ENCODE data around the gene SYTL1. TPM values are rescaled to one million over a fixed set of nuclear protein-coding genes. Genes with fewer than 3 reads are reported as not detected.

The SYTL1 gene
- total RNA-seq, 1 experiment from 2014 or later = 3.5 TPM

DNA sequence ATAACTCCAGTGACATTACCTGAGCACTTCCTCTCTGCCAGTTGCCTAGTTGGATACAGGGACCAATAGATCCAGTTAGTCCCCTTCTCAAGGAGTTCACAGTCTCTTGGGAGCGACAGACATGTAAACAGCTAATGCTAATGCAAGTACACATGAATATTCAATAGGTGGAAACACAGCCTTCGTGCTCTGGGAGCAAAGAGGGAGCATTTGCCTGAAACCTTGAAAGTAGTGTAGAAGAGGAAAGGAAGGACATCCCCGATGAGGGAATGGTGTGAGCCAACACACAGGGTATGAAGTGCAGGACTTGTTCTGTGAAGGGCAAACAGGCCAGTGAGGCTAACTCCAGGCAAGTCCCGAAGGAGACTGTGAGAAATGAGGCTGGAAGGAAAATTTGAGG is 23.7 kb upstream of the SYTL1 start:
- DNase-seq (ENCODE audit: low spot score) = no peak

DNA sequence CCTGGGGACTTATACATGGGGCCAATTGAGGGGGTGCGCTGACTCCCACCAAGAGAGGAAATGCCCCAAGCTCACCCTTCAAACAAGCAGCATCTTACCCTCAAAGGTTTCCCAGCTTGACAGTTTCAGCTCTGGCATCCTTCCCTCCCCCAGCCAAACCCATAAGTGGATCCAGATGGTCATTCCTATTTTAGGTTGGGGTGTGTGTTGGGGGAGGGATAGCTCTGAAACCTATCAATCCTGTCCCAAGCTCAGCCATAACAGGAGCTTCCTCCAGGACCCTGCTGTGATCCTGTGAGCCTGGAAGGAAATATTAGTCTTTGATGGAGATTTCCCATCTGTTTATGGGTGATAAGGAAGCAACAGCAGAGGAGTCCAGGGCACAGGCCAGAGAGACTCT is 23.2 kb upstream of the SYTL1 start:
- DNase-seq (ENCODE audit: low spot score) = no peak

DNA sequence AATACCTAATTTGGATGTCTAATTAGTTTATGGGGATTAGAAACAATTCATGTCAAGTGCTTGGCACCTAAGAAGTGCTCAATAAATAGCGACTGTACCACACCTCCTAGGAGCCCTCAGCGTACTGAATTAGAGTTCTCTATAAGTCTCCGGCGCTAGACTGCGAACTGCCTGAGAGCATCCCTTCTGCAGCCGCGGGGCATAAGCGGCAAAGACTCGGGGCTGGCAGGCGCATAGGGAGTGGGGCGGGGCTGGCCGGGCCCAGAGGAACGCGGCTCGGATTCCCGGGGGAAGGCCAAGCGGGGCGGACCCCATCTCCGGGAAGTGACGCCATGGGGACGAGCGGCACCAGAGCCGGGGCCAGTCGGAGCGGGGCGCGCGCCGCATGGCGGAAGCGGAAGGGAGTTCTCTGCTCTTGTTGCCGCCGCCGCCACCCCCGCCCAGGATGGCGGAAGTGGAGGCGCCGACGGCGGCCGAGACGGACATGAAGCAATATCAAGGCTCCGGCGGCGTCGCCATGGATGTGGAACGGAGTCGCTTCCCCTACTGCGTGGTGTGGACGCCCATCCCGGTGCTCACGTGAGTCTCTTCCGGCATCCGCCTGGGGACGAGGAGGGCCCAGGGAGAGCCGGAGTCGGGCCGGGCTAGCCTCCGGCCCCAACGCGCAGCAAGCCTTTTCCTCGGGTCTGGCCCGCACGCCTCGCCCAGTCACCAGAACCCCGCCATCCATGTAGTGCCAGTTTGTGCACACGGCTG is 19.8 kb upstream of the SYTL1 start, which contains the start of gene TMEM222:
TSS of gene TMEM222 (plus strand) at position 351 of the 756 bp plus-strand sequence. CDS start at position 386, 35 bp downstream.
- DNase-seq (ENCODE audit: low spot score) = peak; percentile 84

DNA sequence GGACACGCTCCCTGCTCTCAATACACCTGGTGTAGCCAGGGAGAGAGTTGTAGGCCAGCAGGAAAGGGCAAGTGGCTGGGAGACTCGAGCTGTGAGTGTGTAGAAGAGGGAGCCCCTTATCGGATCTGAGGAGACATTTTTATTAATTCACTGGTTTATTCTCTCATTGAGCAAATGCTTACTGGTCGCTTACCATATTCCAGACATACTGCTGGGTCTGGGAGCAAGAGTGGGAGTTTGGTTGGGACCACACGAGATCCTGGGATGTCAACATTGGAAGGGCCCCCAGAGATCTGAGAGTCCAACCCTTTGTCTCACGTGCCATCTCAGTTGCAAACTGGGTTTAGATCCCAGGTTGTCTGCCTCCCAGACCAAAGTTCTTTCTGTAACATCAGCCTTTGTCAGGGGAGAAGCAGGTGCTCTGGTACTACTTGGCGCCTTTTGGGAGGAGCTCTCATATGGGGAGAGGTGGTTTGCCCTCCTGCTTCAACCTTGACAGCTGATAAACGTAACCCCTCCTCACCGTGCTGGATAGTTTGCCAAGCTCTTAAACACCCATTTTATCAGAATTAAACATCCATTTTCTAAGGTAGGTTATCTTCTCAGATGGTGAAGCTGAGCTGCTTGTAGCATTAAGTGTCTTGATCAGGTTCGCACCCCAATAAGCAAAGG is 19.1 kb upstream of the SYTL1 start:
- no peak for DNase-seq (ENCODE audit: low spot score)

DNA sequence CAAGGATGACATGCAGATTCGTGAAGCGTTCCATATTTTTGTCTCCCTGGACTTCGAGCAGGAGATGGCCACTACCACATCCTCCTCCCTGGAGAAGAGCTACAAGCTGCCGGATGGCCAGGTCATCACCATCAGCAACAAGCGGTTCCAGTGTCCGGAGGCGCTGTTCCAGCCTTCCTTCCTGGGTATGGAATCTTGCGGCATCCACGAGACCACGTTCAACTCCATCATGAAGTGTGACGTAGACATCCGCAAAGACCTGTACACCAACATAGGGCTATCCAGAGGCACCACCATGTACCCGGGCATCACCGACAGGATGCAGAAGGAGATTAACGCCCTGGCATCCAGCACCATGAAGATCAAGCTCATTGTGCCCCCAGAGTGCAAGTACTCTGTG is 16.5 kb upstream of the SYTL1 start:
- no peak for DNase-seq (ENCODE audit: low spot score)

DNA sequence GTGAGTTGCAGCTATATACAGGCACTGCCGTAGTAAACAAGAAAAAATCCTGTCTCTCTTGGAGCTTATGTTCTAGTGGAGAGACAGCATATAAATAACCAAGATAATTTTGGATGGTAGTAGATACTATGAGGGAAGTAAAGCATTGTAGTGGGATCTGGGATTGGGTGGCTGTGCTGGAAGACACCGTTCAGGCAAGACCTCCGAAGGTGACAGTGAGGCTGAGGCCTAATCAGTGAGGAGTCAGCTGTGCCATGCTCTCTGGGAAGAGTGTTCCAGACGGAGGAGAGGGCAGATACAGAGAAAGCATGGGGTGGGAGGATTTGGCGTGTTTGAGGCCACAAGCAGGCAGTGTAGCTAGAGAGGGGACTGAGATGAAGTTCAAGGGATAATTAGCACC is 13.9 kb upstream of the SYTL1 start:
- no peak for DNase-seq (ENCODE audit: low spot score)

DNA sequence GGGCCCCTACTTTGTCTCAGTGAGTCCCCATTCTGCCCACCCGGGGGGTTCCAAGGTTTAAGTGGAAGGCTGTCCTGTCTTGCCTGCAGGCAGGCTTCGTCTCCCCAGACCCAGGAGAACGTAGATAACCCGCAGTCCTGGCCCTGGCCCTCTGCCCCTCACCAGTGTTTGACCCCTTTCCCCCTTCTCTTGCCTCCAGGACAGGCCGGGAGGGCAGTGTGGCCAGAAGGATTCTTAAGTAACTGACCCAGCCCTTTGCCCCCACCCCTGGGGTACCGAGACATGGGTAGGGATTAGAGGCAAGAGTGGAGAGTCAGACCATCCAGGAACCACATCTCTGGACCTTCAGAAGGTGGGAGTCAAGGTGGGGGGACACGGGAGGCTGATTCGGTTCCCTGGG is 11.0 kb upstream of the SYTL1 start:
- DNase-seq (ENCODE audit: low spot score) = no peak

DNA sequence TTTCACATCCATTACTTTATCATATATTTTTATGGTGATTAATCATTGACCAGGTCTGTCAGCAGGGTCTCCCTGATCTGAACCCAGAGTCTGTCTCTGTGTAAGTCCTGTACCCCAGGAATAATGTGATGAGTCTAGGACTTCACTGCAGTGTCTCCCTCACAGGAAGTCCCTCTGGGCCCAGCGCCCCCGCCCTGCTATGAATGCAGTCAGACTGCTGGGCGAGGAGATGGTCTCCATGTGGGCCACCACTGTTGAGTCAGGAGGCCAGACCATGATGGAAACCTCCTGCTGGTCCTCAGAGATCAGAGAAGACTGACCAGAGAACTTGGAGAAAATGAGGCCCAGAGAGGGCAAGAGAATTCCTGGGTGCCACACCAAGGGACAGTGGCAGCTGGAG is 10.4 kb upstream of the SYTL1 start:
- DNase-seq (ENCODE audit: low spot score) = no peak

DNA sequence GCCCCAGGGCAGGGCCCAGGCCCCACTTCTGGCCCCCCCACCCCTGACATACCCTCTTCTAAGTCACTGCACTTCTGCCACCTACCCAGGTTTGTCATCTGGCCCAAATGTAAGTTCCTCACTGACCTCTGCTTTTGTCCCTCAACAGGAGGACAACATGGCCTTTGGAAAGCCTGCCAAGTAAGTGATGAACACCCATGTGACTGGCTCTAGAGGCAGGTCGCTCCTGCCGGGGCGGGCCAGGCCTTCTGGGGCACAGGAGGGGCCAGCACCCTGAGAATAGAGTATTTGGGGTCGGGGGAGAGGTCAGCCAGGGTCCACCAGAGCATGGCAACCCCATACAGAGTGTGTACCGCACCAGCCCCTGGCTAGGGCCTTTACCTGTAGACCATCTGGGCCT is 9.9 kb upstream of the SYTL1 start:
- no peak for DNase-seq (ENCODE audit: low spot score)

DNA sequence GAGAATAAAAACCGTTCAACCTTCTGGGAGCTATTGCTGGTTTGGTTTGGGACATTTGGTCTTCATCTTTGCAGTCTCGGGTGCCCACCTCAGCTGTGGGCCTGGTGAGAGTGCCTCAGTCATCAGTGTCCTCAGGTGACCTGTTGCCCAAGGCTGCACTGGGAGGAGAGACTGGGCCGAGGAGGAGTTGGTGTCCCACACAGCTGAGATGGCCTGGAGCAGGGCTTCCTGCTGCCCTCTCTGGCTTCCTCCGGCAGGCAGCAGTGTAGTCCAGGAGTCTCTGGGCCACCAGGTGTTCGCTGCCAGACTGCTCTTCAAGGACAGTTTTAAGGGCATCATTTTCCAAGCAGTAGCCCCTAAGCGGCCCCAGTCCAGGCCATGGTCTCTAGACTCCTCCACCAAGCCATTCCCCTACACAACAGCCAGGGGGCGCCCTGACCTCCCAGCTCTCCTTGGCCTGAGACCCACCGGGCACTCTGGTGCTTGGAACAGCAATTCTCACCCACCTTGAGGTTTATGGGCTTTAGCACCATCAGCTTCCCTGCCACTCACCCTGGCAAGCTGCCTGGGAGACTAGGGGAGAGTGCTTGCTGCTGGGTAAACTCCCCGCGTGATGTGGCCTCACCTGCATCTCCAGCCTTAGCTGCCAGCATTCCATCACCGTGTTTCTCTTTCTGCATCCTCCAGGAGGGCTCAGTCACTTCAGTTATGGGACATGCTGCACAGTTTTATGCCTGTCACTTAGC is 9.1 kb upstream of the SYTL1 start:
- no peak for DNase-seq (ENCODE audit: low spot score)

DNA sequence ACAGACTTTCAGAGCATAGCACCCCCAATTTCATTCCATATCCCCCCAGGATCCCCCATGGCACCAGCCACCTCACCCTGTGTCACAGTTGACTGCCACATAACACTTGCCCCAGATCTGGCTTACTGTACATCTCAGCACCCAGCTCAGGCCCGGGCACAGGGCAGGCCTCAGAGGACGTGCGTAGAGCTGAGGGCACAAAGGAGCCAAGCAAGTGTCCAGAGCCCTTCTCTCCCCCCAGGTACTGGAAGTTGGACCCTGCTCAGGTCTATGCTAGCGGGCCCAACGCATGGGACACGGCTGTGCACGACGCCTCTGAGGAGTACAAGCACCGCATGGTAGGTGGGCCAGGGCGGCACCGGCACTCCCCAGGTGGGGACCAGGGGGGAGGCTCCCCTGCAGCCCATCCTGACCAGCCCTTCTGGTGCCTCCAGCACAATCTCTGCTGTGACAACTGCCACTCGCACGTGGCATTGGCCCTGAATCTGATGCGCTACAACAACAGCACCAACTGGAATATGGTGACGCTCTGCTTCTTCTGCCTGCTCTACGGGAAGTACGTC is 8.0 kb upstream of the SYTL1 start:
- no peak for DNase-seq (ENCODE audit: low spot score)

DNA sequence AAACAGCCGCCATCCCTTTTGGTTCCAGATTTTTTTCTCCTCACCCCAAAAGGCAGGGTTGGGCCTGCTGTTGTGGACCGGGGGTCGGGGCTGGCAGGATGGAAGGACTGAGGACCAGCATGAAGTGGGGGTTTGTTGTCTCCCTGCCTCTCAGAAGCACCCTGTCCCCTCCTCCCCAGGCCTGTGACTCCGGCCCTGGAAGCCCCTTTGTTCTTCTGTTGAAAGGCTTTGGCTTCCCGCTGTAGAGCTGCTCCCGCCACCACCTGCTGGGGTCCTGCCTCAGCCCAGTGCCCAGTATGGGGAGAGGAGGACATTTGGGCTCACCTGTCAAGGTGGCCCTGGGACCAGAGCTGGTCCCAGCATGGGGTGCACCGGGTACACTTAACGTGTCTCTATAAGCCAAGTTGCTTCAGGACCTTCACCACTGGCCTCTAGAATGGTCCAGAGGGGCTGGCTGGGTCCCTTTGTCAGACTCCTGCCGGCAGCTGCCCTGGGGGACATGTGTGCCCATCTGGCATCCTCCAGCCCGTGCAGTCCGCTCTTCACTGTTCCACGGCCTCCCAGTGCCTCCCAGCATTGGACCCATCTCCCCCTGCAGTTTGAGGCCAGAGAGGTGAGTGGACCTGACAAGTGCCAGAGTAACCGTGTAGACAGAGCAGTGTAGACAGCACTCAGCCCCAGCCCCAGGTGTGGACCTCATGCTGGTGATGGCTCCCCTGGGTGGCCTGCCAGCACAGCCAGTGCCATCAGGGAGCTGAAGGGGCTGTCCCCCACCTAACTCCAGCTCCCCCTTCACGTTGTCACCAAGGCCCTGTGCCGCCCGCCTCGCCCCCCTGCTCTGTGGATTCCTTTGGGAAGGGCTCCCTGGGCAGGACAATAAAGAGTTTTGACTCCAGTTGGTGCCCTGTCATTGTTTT is 6.1 kb upstream of the SYTL1 start:
- DNase-seq (ENCODE audit: low spot score) = no peak

DNA sequence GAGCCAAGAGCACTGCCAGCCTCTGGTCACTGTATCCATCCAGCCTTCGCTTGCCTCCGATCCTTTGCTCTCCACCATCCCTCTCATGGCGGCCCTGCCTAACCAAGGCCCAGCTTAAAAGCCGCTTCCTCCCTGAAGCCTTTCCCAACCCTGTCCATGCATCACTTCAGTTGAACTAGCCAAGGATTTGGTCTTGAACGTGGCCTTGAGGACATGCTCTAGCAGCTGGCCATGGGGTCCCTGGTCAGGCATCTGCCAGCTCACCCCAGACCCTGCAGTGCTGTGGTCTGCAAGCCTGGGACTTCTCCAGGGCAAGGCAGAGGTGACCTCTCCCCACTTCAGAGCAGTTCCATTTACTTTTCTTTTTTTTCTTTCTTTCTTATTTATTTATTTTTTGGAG is 5.1 kb upstream of the SYTL1 start:
- no peak for DNase-seq (ENCODE audit: low spot score)

DNA sequence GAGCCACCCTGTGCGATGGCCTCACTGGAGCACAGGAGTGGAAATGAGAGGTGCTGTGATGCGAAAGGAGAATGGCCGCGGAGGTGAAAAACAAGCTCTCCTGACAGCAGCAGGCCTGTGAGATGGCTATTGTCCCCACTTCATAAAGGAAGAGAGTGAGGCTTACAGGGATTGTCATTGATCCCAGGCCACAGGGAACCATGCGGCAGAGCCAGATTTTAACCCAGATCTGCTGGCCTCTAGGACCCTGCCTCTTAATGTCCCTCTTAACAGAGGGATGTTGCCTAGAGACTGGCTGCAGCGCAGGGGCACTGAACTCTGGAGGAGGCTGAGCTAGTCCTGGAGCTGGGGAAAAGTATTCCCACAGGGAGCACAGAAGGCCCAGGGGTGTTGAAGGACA is 3.1 kb upstream of the SYTL1 start:
- DNase-seq (ENCODE audit: low spot score) = no peak

DNA sequence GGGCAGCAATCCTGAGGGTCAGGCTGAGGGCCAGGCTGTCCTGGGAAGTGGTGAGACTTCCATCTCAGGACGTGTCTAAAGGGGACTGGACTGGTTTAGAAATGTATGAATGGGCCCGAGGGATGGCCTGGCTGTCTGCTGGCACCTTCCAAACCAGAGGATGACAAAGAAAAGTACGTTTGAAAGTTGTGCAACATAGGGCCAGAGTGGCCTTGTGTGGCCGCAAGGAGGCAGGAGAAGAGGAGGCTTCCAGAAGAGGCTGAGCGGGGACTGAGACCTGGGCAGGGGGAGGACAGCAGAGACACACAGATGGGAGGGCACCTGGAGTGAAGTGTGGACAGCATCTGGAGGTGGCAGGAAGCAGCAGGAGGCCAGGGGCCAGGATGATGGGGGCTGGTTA is 2.6 kb upstream of the SYTL1 start:
- no peak for DNase-seq (ENCODE audit: low spot score)

DNA sequence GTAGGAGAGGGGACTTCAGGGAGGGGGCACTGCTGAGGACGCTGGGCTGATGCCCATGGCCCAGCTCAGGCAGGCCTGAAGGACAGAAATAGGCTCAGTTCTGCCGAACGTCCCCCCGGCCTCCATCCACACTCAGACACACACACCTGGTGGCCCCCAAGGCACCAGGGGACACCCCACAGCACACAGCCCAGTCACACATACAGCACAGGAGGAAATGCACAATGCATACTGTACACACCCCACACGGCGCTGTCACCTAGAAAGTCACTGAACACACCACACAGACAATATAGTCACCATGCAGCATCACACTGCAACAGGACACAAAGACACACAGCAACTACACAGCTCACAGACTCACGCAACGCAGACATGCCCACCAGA is 562 bp downstream of the SYTL1 start:
- DNase-seq (ENCODE audit: low spot score) = no peak

DNA sequence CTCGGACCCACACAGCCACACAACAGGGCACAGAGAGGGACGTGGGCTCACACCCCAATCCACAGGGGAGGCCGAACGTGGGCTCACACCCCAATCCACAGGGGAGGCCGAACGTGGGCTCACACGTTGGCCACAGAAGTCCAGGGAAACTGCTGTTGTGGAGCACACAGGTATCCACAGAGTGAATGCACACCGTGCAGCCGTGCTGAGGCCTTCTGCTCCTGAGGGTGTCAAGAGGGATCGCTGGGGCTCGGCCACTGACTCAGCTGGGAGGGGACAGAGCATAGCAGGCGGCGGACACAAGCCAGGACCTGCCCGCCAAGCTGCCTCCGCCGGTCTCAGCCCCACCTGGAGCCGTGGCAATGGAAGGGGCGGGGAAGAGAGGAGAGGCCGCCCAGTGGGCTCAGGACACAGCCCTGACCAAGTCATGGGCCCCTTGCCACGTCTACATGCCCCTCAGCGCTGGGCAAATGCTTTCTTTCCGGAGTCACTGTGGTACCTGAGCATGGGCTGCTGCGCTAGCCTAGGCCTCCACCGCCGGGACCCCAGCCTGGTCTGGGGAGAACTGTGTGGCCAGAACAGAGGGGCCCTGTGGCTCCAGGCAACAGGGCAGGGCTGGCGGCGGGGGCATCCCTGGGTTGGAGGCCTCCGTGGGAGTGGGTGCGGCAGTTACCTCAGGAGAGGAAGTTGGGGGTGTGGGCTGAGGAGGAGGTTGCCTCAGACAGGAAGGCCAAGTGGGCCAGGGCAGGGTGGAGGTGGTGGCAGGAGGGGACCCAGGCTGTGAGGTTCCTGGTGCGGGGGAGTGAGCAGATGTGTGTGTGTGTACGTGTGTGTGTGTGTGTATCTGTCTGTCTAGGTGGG is 1.2 kb downstream of the SYTL1 start:
- DNase-seq (ENCODE audit: low spot score) = no peak

DNA sequence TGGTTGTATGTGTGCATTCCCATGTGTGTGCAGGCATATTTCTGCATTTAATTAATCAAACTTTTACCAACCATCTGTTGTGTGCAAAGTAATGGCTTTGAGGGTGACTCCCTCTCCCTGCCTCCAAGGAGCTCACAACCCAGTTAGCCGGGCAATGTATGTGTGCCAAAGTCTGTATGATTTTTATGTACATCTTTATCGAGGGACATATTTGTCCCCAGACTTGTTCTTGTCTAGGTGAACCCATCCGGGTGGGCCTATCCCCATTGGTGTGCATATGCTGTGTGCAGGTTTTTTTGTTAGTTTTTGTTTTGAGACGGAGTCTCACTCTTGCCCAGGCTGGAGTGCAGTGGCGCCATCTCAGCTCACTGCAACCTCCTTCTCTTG is 1.8 kb downstream of the SYTL1 start:
- DNase-seq (ENCODE audit: low spot score) = no peak

DNA sequence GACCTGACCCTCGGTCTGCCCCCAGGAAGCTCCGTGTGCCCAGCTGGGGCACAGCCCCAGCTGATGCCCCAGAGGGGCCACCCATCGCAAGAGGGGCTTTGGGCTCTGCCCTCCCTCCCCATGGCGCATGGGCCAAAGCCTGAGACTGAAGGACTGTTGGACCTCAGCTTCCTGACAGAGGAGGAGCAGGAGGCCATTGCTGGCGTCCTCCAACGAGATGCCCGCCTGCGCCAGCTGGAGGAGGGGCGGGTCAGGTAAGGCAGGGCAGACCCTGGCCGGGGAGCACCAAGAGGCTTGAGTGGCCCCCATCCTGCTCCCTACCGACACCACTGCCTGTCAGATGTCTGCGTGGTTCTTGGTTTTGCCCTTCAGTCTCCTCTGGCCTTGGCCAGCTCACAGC is 3.5 kb downstream of the SYTL1 start:
- no peak for DNase-seq (ENCODE audit: low spot score)

DNA sequence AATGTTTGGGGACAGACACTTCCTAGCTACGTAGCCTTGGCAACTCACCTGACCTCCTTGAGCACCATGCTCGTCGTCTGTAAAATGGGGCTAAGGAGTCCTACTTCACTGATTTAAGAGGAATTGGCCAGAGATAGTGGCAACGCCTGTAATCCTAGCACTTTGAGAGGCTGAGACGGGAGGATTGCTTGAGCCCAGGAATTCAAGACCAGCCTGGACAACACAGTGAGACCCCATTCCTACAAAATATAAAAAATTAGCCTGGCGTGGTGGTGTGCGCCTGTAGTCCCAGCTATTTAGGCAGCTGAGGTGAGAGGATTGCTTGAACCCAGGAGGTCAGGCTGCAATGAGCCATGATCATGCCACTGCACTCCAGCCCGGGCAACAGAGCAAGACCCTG is 4.5 kb downstream of the SYTL1 start:
- no peak for DNase-seq (ENCODE audit: low spot score)

Data from A172 (cell line).